Esophagus (tissue), 2 donors: ENCODE measurements around the gene FRAT1. TPM values are rescaled to one million over a fixed set of nuclear protein-coding genes. Genes with fewer than 3 reads are reported as not detected.

Source experiments
- H3K27ac ChIP-seq, 2 donors: one replicate each; pipeline ENCODE4 v1.5.1; 2013; ENCODE audit warnings: low read depth in 2 of 2, mild to moderate bottlenecking in 2 of 2, inconsistent platforms in 1 of 2, low read length in 1 of 2, moderate library complexity in 1 of 2
- H3K27me3 ChIP-seq, 2 donors: one replicate each; pipeline ENCODE4 v1.6.1; 2013; ENCODE audit warnings: low read length in 2 of 2, control low read depth in 1 of 2, mild to moderate bottlenecking in 1 of 2; ENCODE audit not compliant: insufficient read depth in 2 of 2, control insufficient read depth in 1 of 2
- H3K36me3 ChIP-seq, 2 donors: one replicate each; pipeline ENCODE4 v1.6.1; 2013; ENCODE audit warnings: low read length in 1 of 2; ENCODE audit not compliant: control insufficient read depth in 2 of 2, insufficient read depth in 2 of 2
- H3K4me1 ChIP-seq, 2 donors: one replicate each; pipeline ENCODE4 v1.6.1; 2013; ENCODE audit warnings: low read length in 1 of 2; ENCODE audit not compliant: control insufficient read depth in 2 of 2, insufficient read depth in 2 of 2
- H3K4me3 ChIP-seq, 2 donors: one replicate each; pipeline ENCODE4 v1.5.1; 2013; ENCODE audit warnings: low read length in 2 of 2, mild to moderate bottlenecking in 2 of 2, low read depth in 1 of 2, moderate library complexity in 1 of 2
- H3K9me3 ChIP-seq, 2 donors: one replicate each; pipeline ENCODE4 v1.6.1; 2013; ENCODE audit warnings: mild to moderate bottlenecking in 2 of 2, low read depth in 1 of 2, low read length in 1 of 2, moderate library complexity in 1 of 2; ENCODE audit not compliant: control insufficient read depth in 2 of 2, insufficient read depth in 1 of 2
- WGBS, 2 donors: extraction: QIAGEN DNeasy Blood & Tissue Kit; methylation state at CpG; one replicate each; pipeline ENCODE4 v1.1.7; 2013; 5-methylcytosine and 5-hydroxymethylcytosine counted together
- polyA plus RNA-seq, 2 donors: library from polyadenylated mRNA; stranded (reverse); fragments of 200-250 nt; gene quantifications; one replicate each; pipeline ENCODE4 v1.2.3, GENCODE V29; 2013
- donor health status: healthy with polysubstance abuse.
- donor health status: Bipolar disorder and iron deficiency.

Gene FRAT1
- polyA plus RNA-seq, 2 donors = 1.2 to 1.8 TPM

GRCh38 chr10:97325754-97326153, 6.7 kb downstream of the FRAT1 start:
- no peak overlapping the region for H3K27ac ChIP-seq
- H3K27me3 ChIP-seq = no peaks in the 10 kb centered on the region
- H3K4me3 ChIP-seq = no peak overlapping the region
- no peaks in the 10 kb centered on the region for H3K9me3 ChIP-seq
- WGBS, 2 donors = 86 to 89% methylated on average over 9 of the region's 9 CpGs
- peaks cover 0 to 4% of the 10 kb centered on the region in 2 donors for H3K36me3 ChIP-seq
- H3K4me1 ChIP-seq = peaks cover 7 to 12% of the 10 kb centered on the region in 2 donors

DNA sequence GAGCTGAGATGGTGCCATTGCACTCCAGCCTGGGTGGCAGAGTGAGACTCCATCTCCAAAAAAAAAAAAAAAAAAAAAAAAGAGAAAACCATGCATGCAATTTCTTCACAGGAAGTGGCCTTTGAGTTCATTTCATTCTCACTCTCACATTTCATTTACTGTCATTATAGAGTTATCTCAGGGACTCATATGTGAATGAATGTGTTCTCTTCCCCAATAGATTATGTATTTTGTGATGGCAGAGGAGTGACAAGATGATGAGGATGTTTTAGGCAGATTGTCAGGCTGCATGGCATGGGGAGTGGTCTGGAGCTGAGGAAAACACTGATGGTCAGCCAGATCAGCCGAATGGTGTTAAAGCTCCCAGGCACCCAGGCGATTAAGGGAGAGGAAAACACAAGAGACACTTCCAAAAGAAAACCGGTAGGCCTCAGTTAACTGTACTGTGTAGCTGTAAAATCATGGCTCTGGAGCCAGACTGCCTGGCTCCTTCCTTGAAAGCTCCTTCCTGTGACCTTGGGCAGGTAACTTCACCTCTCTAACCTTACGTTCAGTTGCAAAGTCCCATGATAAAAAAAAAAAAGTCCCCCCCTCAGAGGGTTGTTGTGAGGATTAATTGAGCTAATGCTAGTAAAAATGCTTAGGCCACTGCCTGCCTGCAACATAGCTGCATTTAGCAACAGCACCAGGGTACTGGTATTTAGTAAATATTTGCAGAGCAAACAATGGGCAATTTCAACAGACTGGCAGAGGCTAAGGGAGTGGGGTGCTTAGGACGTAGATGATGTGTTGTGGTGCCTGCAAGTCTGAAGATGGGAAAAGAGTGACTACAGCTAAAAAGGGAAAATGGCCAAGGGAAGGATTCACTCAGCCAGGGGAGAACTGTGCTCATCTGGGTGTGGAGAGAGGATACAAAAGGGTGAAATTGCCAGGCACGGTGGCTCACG, 8.6 kb downstream of the FRAT1 start:
- Histone ChIP-seq H3K4me1 (peaks cover 3 to 4% of the 10 kb centered on the region in 2 donors), H3K27me3 (no peaks in the 10 kb centered on the region), H3K36me3 (peaks cover 0 to 4% of the 10 kb centered on the region in 2 donors), H3K27ac (no peak overlapping the region), H3K4me3 (no peak overlapping the region), H3K9me3 (no peaks in the 10 kb centered on the region)
- WGBS, 2 donors = 56 to 75% methylated on average over 7 of the region's 7 CpGs

GRCh38 chr10:97328646-97329453, 9.8 kb downstream of the FRAT1 start:
- H3K27ac ChIP-seq = no peak overlapping the region
- peaks cover 0 to 4% of the 10 kb centered on the region in 2 donors for H3K36me3 ChIP-seq
- H3K9me3 ChIP-seq = no peaks in the 10 kb centered on the region
- no peak overlapping the region for H3K4me3 ChIP-seq
- H3K27me3 ChIP-seq = no peaks in the 10 kb centered on the region
- 59 to 77% methylated on average over 3 of the region's 3 CpGs for WGBS, 2 donors
- peaks cover 3 to 4% of the 10 kb centered on the region in 2 donors for H3K4me1 ChIP-seq

- H3K27ac ChIP-seq = no peak overlapping the region
- peaks cover 0 to 4% of the 10 kb centered on the region in 2 donors for H3K36me3 ChIP-seq
- no peaks in the 10 kb centered on the region for H3K9me3 ChIP-seq
- H3K4me3 ChIP-seq = no peak overlapping the region
- no peaks in the 10 kb centered on the region for H3K27me3 ChIP-seq
- H3K4me1 ChIP-seq = peaks cover 3 to 4% of the 10 kb centered on the region in 2 donors
- 77 to 95% methylated on average over 5 of the region's 5 CpGs for WGBS, 2 donors
These were observed 10.7 kb downstream of the FRAT1 start for GRCh38 chr10:97329766-97330165.

- Histone ChIP-seq H3K4me3 (no peak overlapping the region), H3K27me3 (no peaks in the 10 kb centered on the region), H3K4me1 (peaks cover 3 to 4% of the 10 kb centered on the region in 2 donors), H3K36me3 (peaks cover 0 to 4% of the 10 kb centered on the region in 2 donors), H3K27ac (no peak overlapping the region), H3K9me3 (no peaks in the 10 kb centered on the region)
- WGBS, 2 donors = 60 to 70% methylated on average over 6 of the region's 6 CpGs
These were observed 12.2 kb downstream of the FRAT1 start for GRCh38 chr10:97331153-97331703.

GRCh38 chr10:97332591-97333350, 13.7 kb downstream of the FRAT1 start:
- peaks cover 3 to 4% of the 10 kb centered on the region in 2 donors for H3K4me1 ChIP-seq
- no peaks in the 10 kb centered on the region for H3K27me3 ChIP-seq
- peak overlapping the region; percentile 90 to 97 for H3K27ac ChIP-seq
- H3K9me3 ChIP-seq = no peaks in the 10 kb centered on the region
- peaks cover 0 to 4% of the 10 kb centered on the region in 2 donors for H3K36me3 ChIP-seq
- H3K4me3 ChIP-seq = peak overlapping the region; percentile 82 to 86
- WGBS, 2 donors = 13 to 18% methylated on average over 18 of the region's 18 CpGs

- WGBS, 2 donors = 3 to 4% methylated on average over 7 of the region's 7 CpGs
- no peaks in the 10 kb centered on the region for H3K27me3 ChIP-seq
- peaks cover 3 to 4% of the 10 kb centered on the region in 2 donors for H3K4me1 ChIP-seq
- no peaks in the 10 kb centered on the region for H3K9me3 ChIP-seq
- H3K4me3 ChIP-seq = peak overlapping the region; percentile 82 to 86
- peaks cover 0 to 4% of the 10 kb centered on the region in 2 donors for H3K36me3 ChIP-seq
- H3K27ac ChIP-seq = peak overlapping the region; percentile 90 to 97
These were observed 14.2 kb downstream of the FRAT1 start for GRCh38 chr10:97333351-97333600.

DNA sequence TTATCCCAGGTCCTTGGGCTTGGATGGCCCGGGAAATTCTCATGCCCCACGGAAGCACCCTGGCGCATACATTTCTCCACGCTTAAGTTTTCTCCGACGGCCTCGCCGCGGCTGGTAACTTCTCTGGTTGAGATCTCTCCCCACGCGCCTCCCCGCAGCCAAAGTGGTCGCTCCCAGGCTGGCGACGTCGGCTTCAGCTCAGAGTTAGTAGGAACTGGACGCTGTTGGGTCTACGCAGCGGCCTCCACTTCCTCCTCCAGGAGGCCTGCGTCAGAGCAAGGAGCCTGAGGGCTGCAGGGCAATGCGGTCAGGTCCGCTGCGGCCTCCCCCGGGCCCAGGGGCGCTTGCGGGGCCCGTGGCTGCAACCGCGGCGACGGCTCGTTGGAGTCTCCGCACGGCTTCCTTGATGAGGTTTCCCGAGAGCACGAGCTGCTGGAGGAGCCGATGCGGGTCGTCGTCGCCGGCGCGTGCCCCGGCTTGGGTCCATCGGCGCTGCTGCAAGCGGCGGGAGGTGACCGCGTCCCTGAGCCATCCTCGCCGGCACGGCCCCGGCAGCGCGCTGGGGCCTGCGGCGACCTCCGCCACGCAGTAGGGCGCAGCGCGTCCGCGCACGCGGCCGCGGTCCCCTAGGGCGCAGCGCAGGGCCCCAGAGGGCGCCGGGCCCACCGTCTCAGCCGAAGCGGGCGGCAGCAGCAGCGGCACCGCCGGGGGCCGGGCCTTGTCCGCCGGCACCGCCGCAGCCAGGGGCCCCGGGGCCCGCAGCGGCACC, 14.7 kb downstream of the FRAT1 start:
- peak overlapping the region; percentile 82 to 86 for H3K4me3 ChIP-seq
- peak overlapping the region; percentile 90 to 97 for H3K27ac ChIP-seq
- peaks cover 0 to 4% of the 10 kb centered on the region in 2 donors for H3K36me3 ChIP-seq
- H3K9me3 ChIP-seq = no peaks in the 10 kb centered on the region
- no peaks in the 10 kb centered on the region for H3K27me3 ChIP-seq
- H3K4me1 ChIP-seq = peaks cover 3 to 4% of the 10 kb centered on the region in 2 donors
- 0 to 1% methylated on average over 66 to 89 of the region's 89 CpGs for WGBS, 2 donors
